ENCODE results near the gene HORMAD2.

The HORMAD2 gene

GRCh38 chr22:30040499-30041260 is 39.6 kb upstream of the HORMAD2 start:
- H3K9me3 ChIP-seq (ENCODE audit: insufficient read depth, low read length, severe bottlenecking), result no peaks in the 10 kb centered on the region
- H4K20me1 ChIP-seq (ENCODE audit: insufficient read depth, low read length), result no peaks in the 10 kb centered on the region
- no peak overlapping the region for H3K4me3 ChIP-seq (ENCODE audit: low read depth in 1 of 2, low read length in 2 of 2)
- no peak overlapping the region for H3K9ac ChIP-seq (ENCODE audit: low read depth, low read length)
- H3K4me1 ChIP-seq (ENCODE audit: insufficient read depth, low read length), result no peaks in the 10 kb centered on the region
- H2AFZ ChIP-seq (ENCODE audit: low read depth, low read length), result no peak overlapping the region
- no peaks in the 10 kb centered on the region for H3K27me3 ChIP-seq (ENCODE audit: insufficient read depth, low read length, poor library complexity)
- ATAC-seq (ENCODE audit: insufficient read depth, low read depth) (no peak), DNase-seq (no peak)
- no peak overlapping the region for H3K4me2 ChIP-seq (ENCODE audit: insufficient read depth, low read length)
- TF ChIP-seq EZH2 (IDR thresholded peaks at IDR 0.05; ENCODE audit: borderline replicate concordance, low read depth, low read length, severe bottlenecking), result no peak
- no peak for TF ChIP-seq CTCF (IDR thresholded peaks at IDR 0.05; ENCODE audit: borderline replicate concordance, extremely low read depth, low read length, poor library complexity, severe bottlenecking)
- H3K27ac ChIP-seq (ENCODE audit: low read length), result no peak overlapping the region
- H3K36me3 ChIP-seq (ENCODE audit: insufficient read depth, low read length), result no peaks in the 10 kb centered on the region
- no peaks in the 10 kb centered on the region for H3K79me2 ChIP-seq (ENCODE audit: insufficient read depth, low read length)

GRCh38 chr22:30041475-30041874 is 38.8 kb upstream of the HORMAD2 start:
- H4K20me1 ChIP-seq (ENCODE audit: insufficient read depth, low read length), result no peaks in the 10 kb centered on the region
- ATAC-seq (ENCODE audit: insufficient read depth, low read depth) (no peak), DNase-seq (no peak)
- no peak overlapping the region for H3K9ac ChIP-seq (ENCODE audit: low read depth, low read length)
- no peak overlapping the region for H3K27ac ChIP-seq (ENCODE audit: low read length)
- TF ChIP-seq CTCF (IDR thresholded peaks at IDR 0.05; ENCODE audit: borderline replicate concordance, extremely low read depth, low read length, poor library complexity, severe bottlenecking), result no peak
- no peak for TF ChIP-seq EZH2 (IDR thresholded peaks at IDR 0.05; ENCODE audit: borderline replicate concordance, low read depth, low read length, severe bottlenecking)
- H3K4me1 ChIP-seq (ENCODE audit: insufficient read depth, low read length), result peaks cover 1% of the 10 kb centered on the region
- no peak overlapping the region for H2AFZ ChIP-seq (ENCODE audit: low read depth, low read length)
- H3K27me3 ChIP-seq (ENCODE audit: insufficient read depth, low read length, poor library complexity), result no peaks in the 10 kb centered on the region
- no peak overlapping the region for H3K4me3 ChIP-seq (ENCODE audit: low read depth in 1 of 2, low read length in 2 of 2)
- H3K36me3 ChIP-seq (ENCODE audit: insufficient read depth, low read length), result no peaks in the 10 kb centered on the region
- H3K4me2 ChIP-seq (ENCODE audit: insufficient read depth, low read length), result no peak overlapping the region
- H3K79me2 ChIP-seq (ENCODE audit: insufficient read depth, low read length), result no peaks in the 10 kb centered on the region
- no peaks in the 10 kb centered on the region for H3K9me3 ChIP-seq (ENCODE audit: insufficient read depth, low read length, severe bottlenecking)

GRCh38 chr22:30041881-30042280 is 38.4 kb upstream of the HORMAD2 start:
- no peak for DNase-seq

More at GRCh38 chr22:30041881-30042280, 38.4 kb upstream of the HORMAD2 start:
- peaks cover 5% of the 10 kb centered on the region for H3K4me1 ChIP-seq (ENCODE audit: insufficient read depth, low read length)
- TF ChIP-seq EZH2 (IDR thresholded peaks at IDR 0.05; ENCODE audit: borderline replicate concordance, low read depth, low read length, severe bottlenecking), result no peak
- TF ChIP-seq CTCF (IDR thresholded peaks at IDR 0.05; ENCODE audit: borderline replicate concordance, extremely low read depth, low read length, poor library complexity, severe bottlenecking), result no peak
- H3K9me3 ChIP-seq (ENCODE audit: insufficient read depth, low read length, severe bottlenecking), result no peaks in the 10 kb centered on the region
- no peaks in the 10 kb centered on the region for H4K20me1 ChIP-seq (ENCODE audit: insufficient read depth, low read length)
- no peaks in the 10 kb centered on the region for H3K79me2 ChIP-seq (ENCODE audit: insufficient read depth, low read length)
- H3K27ac ChIP-seq (ENCODE audit: low read length), result no peak overlapping the region
- ATAC-seq (ENCODE audit: insufficient read depth, low read depth), result no peak
- no peaks in the 10 kb centered on the region for H3K27me3 ChIP-seq (ENCODE audit: insufficient read depth, low read length, poor library complexity)
- H3K4me3 ChIP-seq (ENCODE audit: low read depth in 1 of 2, low read length in 2 of 2), result no peak overlapping the region
- no peak overlapping the region for H3K9ac ChIP-seq (ENCODE audit: low read depth, low read length)
- no peaks in the 10 kb centered on the region for H3K36me3 ChIP-seq (ENCODE audit: insufficient read depth, low read length)
- H3K4me2 ChIP-seq (ENCODE audit: insufficient read depth, low read length), result no peak overlapping the region
- no peak overlapping the region for H2AFZ ChIP-seq (ENCODE audit: low read depth, low read length)

Measured in DND-41 (cell line).